ENCODE results near the gene CASTOR2.
"Not testable (repeated sequence)": the region's sequence is repeated elsewhere in the genome, so short reads cannot be mapped to it uniquely, and the experiment has no call there.

CASTOR2 gene

DNA sequence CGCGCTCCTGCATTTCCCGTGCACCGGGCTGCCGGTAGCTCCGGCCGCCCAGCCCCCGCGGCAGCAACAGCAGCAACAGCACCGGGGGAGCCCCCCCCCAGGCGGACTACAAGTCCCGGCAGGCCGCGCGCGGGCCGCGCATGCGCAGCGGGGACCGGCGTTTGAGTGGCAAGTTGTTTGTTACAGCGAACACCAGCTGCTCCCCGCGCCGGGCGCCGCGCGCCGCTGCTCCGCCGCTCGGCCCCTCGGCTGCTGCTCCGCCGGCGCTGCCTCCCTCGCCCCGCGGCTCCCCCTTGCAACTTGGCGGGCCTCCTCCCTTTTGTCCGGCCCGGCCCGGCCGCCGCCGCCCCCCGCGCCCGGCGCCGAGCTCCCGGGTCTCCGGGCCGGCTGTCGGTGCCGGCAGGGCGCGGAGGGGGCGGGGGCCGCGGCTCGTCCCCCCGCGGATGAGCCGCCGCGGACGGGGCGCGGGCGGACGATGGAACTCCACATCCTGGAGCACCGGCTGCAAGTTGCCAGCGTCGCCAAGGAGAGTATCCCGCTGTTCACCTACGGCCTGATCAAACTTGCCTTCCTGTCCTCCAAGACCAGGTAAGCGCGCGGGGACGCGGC is at the start of gene CASTOR2:
Gene CASTOR2 (plus strand): TSS at position 195 of the 609 bp plus-strand sequence. CDS start 281 bp downstream, at position 476.
- peak; percentile 60 for DNase-seq

GRCh38 chr7:74922321-74922890 is 42.1 kb upstream of the CASTOR2 start:
- not testable (repeated sequence) for DNase-seq

- not testable (repeated sequence) for DNase-seq
Measured at GRCh38 chr7:74923644-74924043, 40.9 kb upstream of the CASTOR2 start.

- not testable (repeated sequence) for DNase-seq
Measured at GRCh38 chr7:74926968-74927367, 37.5 kb upstream of the CASTOR2 start.

GRCh38 chr7:74931563-74932328 is 32.8 kb upstream of the CASTOR2 start:
- DNase-seq, result not testable (repeated sequence)

- DNase-seq, result not testable (repeated sequence)
Measured at GRCh38 chr7:74939429-74939828, 25.1 kb upstream of the CASTOR2 start.

DNA sequence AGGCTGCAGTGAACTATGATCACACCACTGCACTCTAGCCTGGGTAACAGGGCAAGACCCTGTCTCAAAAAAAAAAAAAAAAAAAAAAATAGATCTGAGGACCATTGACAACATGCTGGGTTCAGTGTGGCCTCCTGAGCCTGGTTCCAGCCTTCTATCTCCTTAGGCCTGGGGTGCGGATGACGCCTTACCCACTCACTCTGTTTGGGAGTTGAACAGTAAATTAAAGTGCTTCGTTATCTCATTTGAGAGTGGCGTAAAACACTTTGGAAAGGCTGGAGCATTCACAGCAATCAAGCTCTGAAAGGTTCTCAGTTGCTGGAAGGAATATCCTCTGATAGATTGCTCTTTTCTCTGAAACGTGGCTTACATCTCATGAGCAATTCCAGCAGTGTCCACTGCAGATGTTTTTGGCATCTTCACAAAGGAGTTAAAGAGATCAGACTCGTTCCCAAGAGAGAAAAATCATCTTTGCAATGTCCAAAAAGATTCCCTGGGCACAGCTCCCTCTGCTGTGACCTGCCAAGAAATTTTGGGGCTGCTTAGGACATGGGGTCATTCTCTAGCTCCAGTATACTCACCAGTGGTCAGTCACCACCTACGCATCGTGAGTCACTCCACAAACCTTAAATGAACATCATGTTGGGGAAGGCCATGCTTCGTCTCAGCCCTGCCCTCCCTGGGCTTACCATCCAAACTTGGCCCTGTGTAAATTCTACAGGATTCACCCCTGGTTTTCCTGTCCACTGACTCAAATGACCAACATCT is 23.0 kb upstream of the CASTOR2 start:
- not testable (repeated sequence) for DNase-seq

DNA sequence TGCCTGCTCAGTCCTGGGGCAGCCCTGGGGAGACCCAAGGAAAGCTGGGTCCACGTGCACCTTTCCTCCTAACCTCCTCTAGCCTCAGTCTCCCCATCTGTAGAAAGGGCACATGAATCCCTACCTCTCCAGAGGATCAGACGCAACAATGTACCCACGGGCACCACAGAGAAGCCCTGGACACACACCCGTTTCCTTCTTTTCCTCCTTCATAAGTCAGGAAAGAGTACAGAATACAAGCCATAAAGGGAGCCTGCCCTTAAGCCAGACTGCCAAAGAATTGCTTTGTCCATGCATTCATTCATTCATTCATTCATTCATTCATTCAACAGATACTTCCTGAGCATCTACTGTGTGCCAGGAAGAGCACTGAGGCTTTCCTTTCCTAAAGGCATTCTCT is 20.6 kb upstream of the CASTOR2 start:
- not testable (repeated sequence) for DNase-seq

DNA sequence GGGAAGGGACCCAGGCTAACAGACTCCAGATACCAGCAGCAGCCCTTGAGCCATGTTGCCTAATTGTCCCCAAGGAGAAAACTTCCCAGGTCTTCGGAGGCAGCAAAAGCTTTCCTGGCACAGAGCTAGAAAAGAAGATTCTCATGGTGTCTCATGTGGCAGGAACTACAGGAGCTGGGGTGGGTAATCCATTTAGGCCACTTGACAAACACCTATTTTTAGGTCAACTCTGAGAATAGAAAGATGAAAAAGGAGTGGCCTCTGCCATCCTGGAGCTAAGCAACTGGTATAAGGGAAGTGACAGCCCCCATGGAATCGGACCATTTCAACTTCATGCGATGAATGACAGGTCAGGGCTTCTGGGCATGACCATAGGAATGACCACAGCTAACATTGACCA is 16.8 kb upstream of the CASTOR2 start:
- DNase-seq, result not testable (repeated sequence)

- not testable (repeated sequence) for DNase-seq
Measured at GRCh38 chr7:74953774-74954173, 10.7 kb upstream of the CASTOR2 start.

DNA sequence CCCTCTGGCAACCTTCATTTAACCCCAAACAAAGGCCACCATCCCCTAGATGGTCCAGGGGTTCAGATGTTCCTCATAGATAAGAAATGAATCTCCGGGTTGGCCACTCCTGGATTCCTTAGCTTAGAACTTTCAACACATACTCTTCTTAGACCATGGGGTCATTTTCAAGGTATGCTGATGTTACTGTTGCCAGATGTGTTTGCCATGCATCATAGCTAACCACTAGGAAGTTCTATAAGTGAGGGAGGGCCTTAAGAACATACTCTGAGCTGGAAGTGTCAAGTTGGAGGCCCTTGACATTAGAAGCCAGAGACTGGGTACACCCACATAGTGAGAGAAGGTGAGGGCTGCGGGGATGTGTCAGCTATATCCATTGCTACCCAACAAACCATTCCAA is 6.2 kb upstream of the CASTOR2 start:
- DNase-seq, result not testable (repeated sequence)

GRCh38 chr7:74963704-74964510 is 598 bp upstream of the CASTOR2 start:
- DNase-seq, result not testable (repeated sequence)

DNA sequence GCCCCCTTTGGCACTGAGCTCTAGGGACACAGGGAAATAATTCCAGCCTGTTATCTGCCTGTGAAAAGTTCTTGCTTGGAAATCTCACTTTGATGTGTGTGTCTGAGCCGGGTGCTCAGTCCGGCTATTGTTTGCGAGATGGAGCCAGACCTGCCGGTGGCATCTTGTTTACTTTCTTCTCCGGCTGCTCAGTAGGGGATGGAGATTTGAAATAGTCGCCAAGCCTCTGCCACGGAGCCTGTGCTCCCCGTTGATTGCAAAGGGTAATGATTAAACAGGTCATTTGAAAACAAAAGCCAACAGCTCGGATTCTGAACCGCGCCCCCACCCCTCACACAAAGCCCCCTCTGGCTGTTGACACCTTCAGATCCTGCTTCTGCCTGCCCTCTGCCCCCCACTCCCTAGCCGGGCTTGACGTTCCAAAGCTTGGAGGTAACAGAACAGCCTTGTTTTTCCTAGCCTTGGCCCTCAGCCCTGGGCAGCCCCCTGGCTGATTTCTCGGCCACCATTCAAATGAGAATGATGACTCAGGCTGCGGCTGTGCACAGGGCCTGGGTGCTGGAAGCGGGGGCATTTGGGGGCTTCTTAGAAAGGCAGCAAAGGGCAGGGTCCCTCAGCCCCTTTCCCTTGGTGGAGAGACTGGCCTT is 1.8 kb downstream of the CASTOR2 start:
- not testable (repeated sequence) for DNase-seq

- DNase-seq, result not testable (repeated sequence)
Measured at GRCh38 chr7:74966909-74967308, 2.4 kb downstream of the CASTOR2 start.

DNA sequence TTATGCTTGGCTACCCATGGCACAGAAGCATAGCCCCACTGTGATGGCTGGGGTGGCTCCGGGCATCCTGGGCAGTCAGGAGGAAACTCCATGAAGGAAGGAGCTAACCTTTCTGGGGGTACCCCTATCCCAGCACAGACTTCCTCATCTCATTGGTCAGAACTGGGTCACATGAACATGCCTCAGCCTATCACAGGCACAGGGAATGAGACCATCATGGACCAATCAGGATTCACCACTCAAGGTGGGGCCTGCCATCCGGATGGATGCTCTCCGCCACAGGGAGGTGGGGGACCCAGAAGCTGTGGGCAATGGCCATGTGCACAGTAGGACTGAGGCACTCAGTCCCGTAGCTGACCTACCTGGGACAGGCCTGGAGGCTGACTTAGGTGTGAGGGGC is 6.9 kb downstream of the CASTOR2 start:
- DNase-seq, result not testable (repeated sequence)

DNA sequence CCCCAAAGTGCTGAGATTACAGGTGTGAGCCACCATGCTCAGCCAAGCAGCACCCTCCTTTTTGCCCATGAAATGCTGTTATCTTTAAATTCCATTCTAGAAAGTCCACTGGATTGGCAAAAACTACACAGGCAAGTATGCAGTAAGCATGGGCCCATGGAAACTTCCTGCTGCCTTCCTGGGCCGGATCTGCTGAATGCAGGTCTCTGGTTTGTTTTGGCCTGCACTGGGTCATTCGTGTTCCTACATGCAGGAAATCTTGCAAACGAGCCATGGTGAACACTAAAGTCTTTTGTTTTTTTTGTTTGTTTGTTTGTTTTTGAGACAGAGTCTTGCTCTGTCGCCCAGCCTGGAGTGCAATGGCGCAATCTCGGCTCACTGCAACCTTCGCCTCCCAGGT is 7.9 kb downstream of the CASTOR2 start:
- not testable (repeated sequence) for DNase-seq

- DNase-seq, result not testable (repeated sequence)
Measured at GRCh38 chr7:74975959-74976358, 11.5 kb downstream of the CASTOR2 start.

- DNase-seq, result not testable (repeated sequence)
Measured at GRCh38 chr7:74977523-74977922, 13.0 kb downstream of the CASTOR2 start.

GRCh38 chr7:74988436-74988835 is 23.9 kb downstream of the CASTOR2 start:
- DNase-seq, result not testable (repeated sequence)

- no peak for DNase-seq
Measured at GRCh38 chr7:74993121-74993520, 28.6 kb downstream of the CASTOR2 start.

DNA sequence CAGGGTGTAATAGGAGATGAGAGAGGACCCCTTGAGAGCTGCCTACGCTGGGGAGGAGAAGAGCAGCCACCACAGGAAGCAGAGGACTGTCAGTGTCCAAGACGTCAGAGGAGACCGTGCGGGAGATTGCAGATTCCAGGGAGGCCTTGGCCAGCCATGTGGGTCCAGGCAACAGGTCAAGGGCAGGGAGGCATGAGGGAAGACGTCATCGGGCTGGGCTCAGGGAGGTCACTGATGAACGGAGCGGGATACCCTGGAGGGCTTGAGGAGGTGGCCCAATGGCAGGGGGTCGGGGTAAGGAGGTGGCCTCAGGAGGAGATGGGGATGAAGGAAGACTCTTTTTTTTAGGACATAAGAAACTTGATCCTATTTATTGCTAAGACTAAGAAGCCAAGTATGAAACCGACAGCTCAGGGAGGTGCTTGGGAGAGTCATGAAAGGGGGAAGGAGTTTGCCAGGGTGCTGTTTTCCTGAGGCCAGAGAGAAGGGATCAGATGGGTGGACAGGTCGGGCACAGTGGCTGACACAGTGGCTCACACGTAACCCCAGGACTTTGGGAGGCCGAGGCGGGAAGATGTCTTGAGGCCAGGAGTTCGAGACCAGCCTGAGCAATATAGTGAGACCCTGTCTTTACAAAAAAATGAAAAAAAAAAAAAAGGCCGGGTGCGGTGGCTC is 30.5 kb downstream of the CASTOR2 start:
- DNase-seq, result not testable (repeated sequence)
